ENCODE results near the gene GDI2. TPM values are rescaled to one million over a fixed set of nuclear protein-coding genes. Genes with fewer than 3 reads are reported as not detected.

Gene GDI2
- total RNA-seq, 1 donor from 2014 or later, result 254 TPM

- DNase-seq (ENCODE audit: low spot score), result no peak
- Mint-ChIP-seq H3K4me1 (ENCODE audit: low read depth) (no peaks in the 10 kb centered on the region), H3K27ac (ENCODE audit: unreplicated experiment) (peak overlapping the region; percentile 53), H3K36me3 (ENCODE audit: low read depth) (peaks cover 23% of the 10 kb centered on the region), H3K27me3 (ENCODE audit: low read depth) (no peaks in the 10 kb centered on the region), H3K9me3 (ENCODE audit: low read depth) (no peaks in the 10 kb centered on the region), H3K4me3 (ENCODE audit: unreplicated experiment) (no peak overlapping the region)
- TF ChIP-seq CTCF (IDR thresholded peaks at IDR 0.05), result no peak
Measured at GRCh38 chr10:5736591-5736990, 76.6 kb downstream of the GDI2 start.

- Mint-ChIP-seq H3K27me3 (ENCODE audit: low read depth) (no peaks in the 10 kb centered on the region), H3K36me3 (ENCODE audit: low read depth) (peaks cover 24% of the 10 kb centered on the region), H3K4me3 (ENCODE audit: unreplicated experiment) (no peak overlapping the region), H3K9me3 (ENCODE audit: low read depth) (no peaks in the 10 kb centered on the region), H3K27ac (ENCODE audit: unreplicated experiment) (peak overlapping the region; percentile 13), H3K4me1 (ENCODE audit: low read depth) (no peaks in the 10 kb centered on the region)
- no peak for TF ChIP-seq CTCF (IDR thresholded peaks at IDR 0.05)
- no peak for DNase-seq (ENCODE audit: low spot score)
Measured at GRCh38 chr10:5735119-5735518, 78.1 kb downstream of the GDI2 start.

GRCh38 chr10:5732141-5732540, 81.1 kb downstream of the GDI2 start:
- Mint-ChIP-seq H3K4me1 (ENCODE audit: low read depth) (no peaks in the 10 kb centered on the region), H3K9me3 (ENCODE audit: low read depth) (no peaks in the 10 kb centered on the region), H3K4me3 (ENCODE audit: unreplicated experiment) (no peak overlapping the region), H3K27ac (ENCODE audit: unreplicated experiment) (no peak overlapping the region), H3K36me3 (ENCODE audit: low read depth) (peaks cover 19% of the 10 kb centered on the region), H3K27me3 (ENCODE audit: low read depth) (no peaks in the 10 kb centered on the region)
- TF ChIP-seq CTCF (IDR thresholded peaks at IDR 0.05), result no peak
- no peak for DNase-seq (ENCODE audit: low spot score)

- no peak for DNase-seq (ENCODE audit: low spot score)
- no peak for TF ChIP-seq CTCF (IDR thresholded peaks at IDR 0.05)
- Mint-ChIP-seq H3K4me3 (ENCODE audit: unreplicated experiment) (no peak overlapping the region), H3K27ac (ENCODE audit: unreplicated experiment) (no peak overlapping the region), H3K27me3 (ENCODE audit: low read depth) (no peaks in the 10 kb centered on the region), H3K4me1 (ENCODE audit: low read depth) (no peaks in the 10 kb centered on the region), H3K36me3 (ENCODE audit: low read depth) (peaks cover 23% of the 10 kb centered on the region), H3K9me3 (ENCODE audit: low read depth) (no peaks in the 10 kb centered on the region)
Measured at GRCh38 chr10:5731559-5731958, 81.7 kb downstream of the GDI2 start.

GRCh38 chr10:5730766-5731165, 82.5 kb downstream of the GDI2 start:
- H3K27ac Mint-ChIP-seq (ENCODE audit: unreplicated experiment), result no peak overlapping the region
- no peaks in the 10 kb centered on the region for H3K9me3 Mint-ChIP-seq (ENCODE audit: low read depth)
- H3K27me3 Mint-ChIP-seq (ENCODE audit: low read depth), result no peaks in the 10 kb centered on the region
- no peaks in the 10 kb centered on the region for H3K4me1 Mint-ChIP-seq (ENCODE audit: low read depth)
- H3K4me3 Mint-ChIP-seq (ENCODE audit: unreplicated experiment), result no peak overlapping the region
- no peak for TF ChIP-seq CTCF (IDR thresholded peaks at IDR 0.05)
- DNase-seq (ENCODE audit: low spot score), result no peak
- peaks cover 25% of the 10 kb centered on the region for H3K36me3 Mint-ChIP-seq (ENCODE audit: low read depth)
